Neural progenitor cell (in vitro differentiated cells): ENCODE results near the gene QPCT. TPM values are rescaled to one million over a fixed set of nuclear protein-coding genes. Genes with fewer than 3 reads are reported as not detected.

ENCODE experiments used
- DNase-seq: peaks from one replicate; pipeline ENCODE4 v3.0.0-alpha.2; 2016; ENCODE audit warnings: low spot score
- H2AFZ ChIP-seq: fragments of 200-600 bp; sonication (generic); replicated peaks from 2 replicates; pipeline ENCODE4 v1.6.1; 2016; ENCODE audit warnings: antibody characterized with exemption
- H3F3A ChIP-seq: fragments of 200-600 bp; sonication (generic); 2 replicates; pipeline ENCODE4 v1.6.1; 2016; ENCODE audit warnings: antibody characterized with exemption, low read depth
- H3K27ac ChIP-seq: fragments of 200-600 bp; sonication (generic); 2 replicates; pipeline ENCODE4 v1.5.1; 2016; ENCODE audit warnings: mild to moderate bottlenecking
- H3K27me3 ChIP-seq: fragments of 200-600 bp; sonication (generic); 2 replicates; pipeline ENCODE4 v1.6.1; 2016; ENCODE audit warnings: mild to moderate bottlenecking, moderate library complexity
- H3K36me3 ChIP-seq: fragments of 200-600 bp; sonication (generic); 2 replicates; pipeline ENCODE4 v1.5.1; 2016
- H3K4me1 ChIP-seq: fragments of 200-600 bp; sonication (generic); 2 replicates; pipeline ENCODE4 v1.6.1; 2016; ENCODE audit warnings: mixed run types
- H3K4me2 ChIP-seq: fragments of 200-600 bp; sonication (generic); 2 replicates; pipeline ENCODE4 v1.6.1; 2016
- H3K4me3 ChIP-seq: fragments of 200-600 bp; sonication (generic); 2 replicates; pipeline ENCODE4 v1.5.1; 2016
- H3K79me2 ChIP-seq: fragments of 200-600 bp; sonication (generic); 2 replicates; pipeline ENCODE4 v1.6.1; 2016; ENCODE audit warnings: low read depth
- H3K9ac ChIP-seq: fragments of 200-600 bp; sonication (generic); 2 replicates; pipeline ENCODE4 v1.6.1; 2016
- H3K9me3 ChIP-seq: fragments of 200-600 bp; sonication (generic); 2 replicates; pipeline ENCODE4 v1.5.1; 2016; ENCODE audit warnings: low read depth
- H4K20me1 ChIP-seq: fragments of 200-600 bp; sonication (generic); 2 replicates; pipeline ENCODE4 v1.6.1; 2016; ENCODE audit warnings: low read depth
- H3K27ac Mint-ChIP-seq: 3 replicates; pipeline ENCODE4 v1.8.0; 2021; ENCODE audit warnings: mixed read lengths
- H3K27me3 Mint-ChIP-seq: 2 replicates; pipeline ENCODE4 v1.8.0; 2022; ENCODE audit warnings: low read depth, mild to moderate bottlenecking, inconsistent platforms, moderate library complexity, mixed read lengths; ENCODE audit not compliant: insufficient read depth
- H3K36me3 Mint-ChIP-seq: 3 replicates; pipeline ENCODE4 v1.8.0; 2021; ENCODE audit warnings: mixed read lengths
- H3K4me1 Mint-ChIP-seq: 3 replicates; pipeline ENCODE4 v1.8.0; 2021; ENCODE audit warnings: mixed read lengths
- H3K4me3 Mint-ChIP-seq: 3 replicates; pipeline ENCODE4 v1.8.0; 2021; ENCODE audit warnings: mild to moderate bottlenecking, moderate library complexity, mixed read lengths
- H3K9me3 Mint-ChIP-seq: 3 replicates; pipeline ENCODE4 v1.8.0; 2020; ENCODE audit warnings: mixed read lengths
- EZH2 ChIP-seq: fragments of 200-600 bp; sonication (generic); IDR thresholded peaks from 2 replicates; pipeline ENCODE4 v1.6.1; 2017; ENCODE audit warnings: antibody characterized with exemption, mild to moderate bottlenecking, moderate library complexity
- EZH2phosphoT487 ChIP-seq: fragments of 200-600 bp; sonication (generic); IDR thresholded peaks from 2 replicates; pipeline ENCODE4 v1.6.1; 2017; ENCODE audit warnings: antibody characterized with exemption
- total RNA-seq: library from RNA; depleted of rRNA; stranded (reverse); fragments of >200 nt; gene quantifications from 2 replicates; pipeline ENCODE4 v1.2.3, GENCODE V29; 2015; ENCODE audit warnings: low replicate concordance
- TF ChIP-seq, protein P1 (sequence below): fragments of 200-600 bp; sonication (generic); IDR thresholded peaks from 2 replicates; pipeline ENCODE4 v1.5.1; 2017; ENCODE audit warnings: antibody characterized with exemption, mild to moderate bottlenecking

Gene QPCT
- total RNA-seq, 1 donor from 2014 or later = not detected

DNA sequence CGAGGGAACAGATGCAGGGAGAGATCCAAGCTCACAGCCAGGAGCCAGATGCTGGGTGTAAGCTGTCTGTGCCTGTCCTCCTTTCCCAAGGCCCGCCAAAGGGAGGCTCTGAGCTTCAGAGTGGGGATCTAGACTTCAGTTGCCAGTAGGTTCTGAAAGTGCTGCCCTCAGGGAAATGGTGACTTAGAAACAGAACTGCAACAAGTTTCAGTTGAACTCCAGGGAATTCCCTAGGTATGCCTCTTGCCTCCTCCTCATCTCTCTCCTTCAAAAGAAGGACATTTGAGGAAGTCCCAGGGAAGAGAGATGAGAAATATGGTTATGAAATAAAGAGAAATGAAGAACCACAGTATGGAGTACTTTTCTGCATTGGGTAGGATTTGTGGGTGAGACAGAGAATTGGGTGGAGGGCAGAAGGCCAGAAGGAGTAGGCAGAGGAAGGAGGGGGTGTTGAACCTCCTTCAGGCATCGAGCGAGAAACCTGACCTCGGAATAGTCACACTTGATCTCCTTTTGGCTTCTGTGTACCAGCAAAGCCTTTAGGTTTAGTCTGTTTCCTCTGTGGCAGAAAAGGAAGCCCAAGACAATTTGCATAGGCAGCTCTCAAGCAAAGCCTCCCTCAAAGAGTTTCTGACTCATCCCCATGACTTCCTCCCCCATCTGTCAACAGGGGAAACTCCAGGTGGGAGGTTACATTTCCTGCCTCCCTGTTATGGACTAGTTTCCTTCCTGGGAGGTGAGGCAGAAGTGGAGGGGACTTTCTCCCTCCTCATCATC, 45.7 kb downstream of the QPCT start:
- H3K4me1 ChIP-seq = no peaks in the 10 kb centered on the region
- no peaks in the 10 kb centered on the region for H3F3A ChIP-seq
- no peaks in the 10 kb centered on the region for H3K36me3 Mint-ChIP-seq
- H3K27me3 Mint-ChIP-seq = peaks cover 4% of the 10 kb centered on the region
- H3K9ac ChIP-seq = no peak overlapping the region
- H4K20me1 ChIP-seq = no peaks in the 10 kb centered on the region
- no peak overlapping the region for H3K4me2 ChIP-seq
- no peak for TF ChIP-seq EZH2
- TF ChIP-seq, protein P1, sequence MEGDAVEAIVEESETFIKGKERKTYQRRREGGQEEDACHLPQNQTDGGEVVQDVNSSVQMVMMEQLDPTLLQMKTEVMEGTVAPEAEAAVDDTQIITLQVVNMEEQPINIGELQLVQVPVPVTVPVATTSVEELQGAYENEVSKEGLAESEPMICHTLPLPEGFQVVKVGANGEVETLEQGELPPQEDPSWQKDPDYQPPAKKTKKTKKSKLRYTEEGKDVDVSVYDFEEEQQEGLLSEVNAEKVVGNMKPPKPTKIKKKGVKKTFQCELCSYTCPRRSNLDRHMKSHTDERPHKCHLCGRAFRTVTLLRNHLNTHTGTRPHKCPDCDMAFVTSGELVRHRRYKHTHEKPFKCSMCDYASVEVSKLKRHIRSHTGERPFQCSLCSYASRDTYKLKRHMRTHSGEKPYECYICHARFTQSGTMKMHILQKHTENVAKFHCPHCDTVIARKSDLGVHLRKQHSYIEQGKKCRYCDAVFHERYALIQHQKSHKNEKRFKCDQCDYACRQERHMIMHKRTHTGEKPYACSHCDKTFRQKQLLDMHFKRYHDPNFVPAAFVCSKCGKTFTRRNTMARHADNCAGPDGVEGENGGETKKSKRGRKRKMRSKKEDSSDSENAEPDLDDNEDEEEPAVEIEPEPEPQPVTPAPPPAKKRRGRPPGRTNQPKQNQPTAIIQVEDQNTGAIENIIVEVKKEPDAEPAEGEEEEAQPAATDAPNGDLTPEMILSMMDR = no peak
- TF ChIP-seq EZH2phosphoT487 = no peak
- no peak overlapping the region for H3K27ac Mint-ChIP-seq
- H3K4me1 Mint-ChIP-seq = peaks cover 7% of the 10 kb centered on the region
- no peak overlapping the region for H3K4me3 Mint-ChIP-seq
- no peaks in the 10 kb centered on the region for H3K79me2 ChIP-seq
- DNase-seq = no peak
- H3K27ac ChIP-seq = no peak overlapping the region
- H3K27me3 ChIP-seq = no peaks in the 10 kb centered on the region
- no peaks in the 10 kb centered on the region for H3K36me3 ChIP-seq
- H3K9me3 ChIP-seq = no peaks in the 10 kb centered on the region
- H3K9me3 Mint-ChIP-seq = no peaks in the 10 kb centered on the region
- no peak overlapping the region for H2AFZ ChIP-seq
- no peak overlapping the region for H3K4me3 ChIP-seq

DNA sequence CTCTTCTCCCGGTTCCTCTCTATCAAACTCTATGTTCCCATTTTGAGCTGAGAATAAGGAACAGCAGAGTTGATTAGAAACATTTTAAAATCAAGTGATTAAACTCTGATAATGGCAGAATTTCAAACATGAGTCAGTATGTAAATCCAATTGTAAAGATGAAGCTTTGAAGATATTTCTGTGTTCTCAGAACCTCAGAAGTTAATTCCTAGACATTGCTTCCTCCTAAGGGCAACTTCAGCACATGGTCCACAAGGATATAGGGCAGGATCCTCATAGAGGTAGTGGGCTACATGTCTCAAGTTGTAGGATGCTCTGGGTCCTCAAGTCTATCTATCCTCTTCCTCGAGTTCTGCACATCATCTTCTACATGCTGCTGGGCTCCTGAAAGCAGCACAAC, 46.3 kb downstream of the QPCT start:
- Histone ChIP-seq H2AFZ (no peak overlapping the region), H3K79me2 (no peaks in the 10 kb centered on the region), H3K4me3 (no peak overlapping the region), H3K27ac (no peak overlapping the region), H3K4me1 (no peaks in the 10 kb centered on the region), H3K27me3 (no peaks in the 10 kb centered on the region), H3K9me3 (no peaks in the 10 kb centered on the region), H3K9ac (no peak overlapping the region), H4K20me1 (no peaks in the 10 kb centered on the region), H3K4me2 (no peak overlapping the region), H3F3A (no peaks in the 10 kb centered on the region), H3K36me3 (no peaks in the 10 kb centered on the region)
- no peak for DNase-seq
- Mint-ChIP-seq H3K4me3 (no peak overlapping the region), H3K9me3 (no peaks in the 10 kb centered on the region), H3K27ac (no peak overlapping the region), H3K4me1 (peaks cover 8% of the 10 kb centered on the region), H3K36me3 (no peaks in the 10 kb centered on the region), H3K27me3 (peaks cover 4% of the 10 kb centered on the region)
- TF ChIP-seq, protein P1 = no peak

DNA sequence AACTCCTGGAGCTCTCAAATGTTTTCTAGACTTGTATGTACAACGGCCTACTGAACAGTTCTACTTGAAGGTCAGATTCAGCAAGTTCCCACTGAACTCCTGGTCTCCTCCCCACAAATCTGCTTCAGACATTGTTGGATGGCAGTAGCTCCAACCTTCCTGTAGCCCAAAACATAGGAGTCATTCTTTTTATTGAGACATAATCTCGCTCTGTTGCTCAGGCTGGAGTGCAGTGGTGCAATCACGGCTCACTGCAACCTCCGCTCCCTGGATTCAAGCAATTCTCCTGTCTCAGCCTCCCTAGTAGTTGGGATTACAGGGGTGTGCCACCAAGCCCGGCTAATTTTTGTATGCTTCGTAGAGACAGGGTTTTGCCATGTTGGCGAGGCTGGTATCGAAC, 47.3 kb downstream of the QPCT start:
- no peak overlapping the region for H3K9ac ChIP-seq
- H2AFZ ChIP-seq = no peak overlapping the region
- no peak overlapping the region for H3K27ac Mint-ChIP-seq
- H4K20me1 ChIP-seq = no peaks in the 10 kb centered on the region
- H3K9me3 Mint-ChIP-seq = no peaks in the 10 kb centered on the region
- H3K4me2 ChIP-seq = no peak overlapping the region
- no peaks in the 10 kb centered on the region for H3K36me3 Mint-ChIP-seq
- no peaks in the 10 kb centered on the region for H3F3A ChIP-seq
- H3K79me2 ChIP-seq = no peaks in the 10 kb centered on the region
- no peak overlapping the region for H3K4me3 ChIP-seq
- TF ChIP-seq EZH2 = no peak
- no peaks in the 10 kb centered on the region for H3K4me1 ChIP-seq
- no peak overlapping the region for H3K27ac ChIP-seq
- no peak for DNase-seq
- H3K27me3 ChIP-seq = no peaks in the 10 kb centered on the region
- peaks cover 6% of the 10 kb centered on the region for H3K27me3 Mint-ChIP-seq
- peaks cover 11% of the 10 kb centered on the region for H3K4me1 Mint-ChIP-seq
- no peaks in the 10 kb centered on the region for H3K36me3 ChIP-seq
- H3K4me3 Mint-ChIP-seq = no peak overlapping the region
- no peaks in the 10 kb centered on the region for H3K9me3 ChIP-seq

DNA sequence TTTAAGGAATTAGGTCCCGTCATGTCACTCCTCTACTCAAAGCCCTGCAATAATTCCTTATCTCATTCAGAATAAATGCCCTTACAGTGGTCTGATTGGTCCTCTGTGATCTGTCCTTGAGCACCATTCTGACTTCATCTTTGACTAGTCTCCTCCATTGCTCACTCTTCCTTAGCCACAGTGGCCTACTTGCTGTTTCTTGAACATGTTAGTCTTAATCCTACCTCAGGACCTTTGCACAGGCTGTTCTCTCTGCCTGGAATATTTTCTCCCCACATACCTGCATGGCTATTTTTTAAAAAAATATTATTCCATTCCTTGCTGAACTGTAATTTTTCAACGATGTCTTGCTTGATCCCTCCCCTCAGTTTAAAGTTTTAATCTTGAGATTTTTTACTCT, 48.0 kb downstream of the QPCT start:
- TF ChIP-seq, protein P1 = no peak
- TF ChIP-seq EZH2 = no peak
- H3K27me3 Mint-ChIP-seq = peaks cover 6% of the 10 kb centered on the region
- Histone ChIP-seq H3K27ac (no peak overlapping the region), H2AFZ (no peak overlapping the region), H3K27me3 (no peaks in the 10 kb centered on the region), H3K4me2 (no peak overlapping the region), H3K9me3 (no peaks in the 10 kb centered on the region), H3K9ac (no peak overlapping the region), H4K20me1 (no peaks in the 10 kb centered on the region), H3K4me3 (no peak overlapping the region), H3K36me3 (no peaks in the 10 kb centered on the region), H3F3A (no peaks in the 10 kb centered on the region), H3K79me2 (no peaks in the 10 kb centered on the region), H3K4me1 (no peaks in the 10 kb centered on the region)
- no peak for DNase-seq
- no peak overlapping the region for H3K27ac Mint-ChIP-seq
- H3K4me1 Mint-ChIP-seq = peaks cover 11% of the 10 kb centered on the region
- H3K36me3 Mint-ChIP-seq = no peaks in the 10 kb centered on the region
- H3K9me3 Mint-ChIP-seq = no peaks in the 10 kb centered on the region
- H3K4me3 Mint-ChIP-seq = no peak overlapping the region
